Activated CD8-positive, alpha-beta memory T cell treated with anti-CD3 and anti-CD28 coated beads, Interleukin-2, amount 10 ng/mL, durations not matched to agents 7 days and 5 days (primary cell): Measurements from ENCODE around the gene C6orf58. TPM values are rescaled to one million over a fixed set of nuclear protein-coding genes. Genes with fewer than 3 reads are reported as not detected.

Experiments used
- ATAC-seq: fragments of 150-1000 bp; cut with Tn5 transposase; one replicate; pipeline ENCODE4 v1.10.0; 2021; ENCODE audit warnings: moderate library complexity
- CTCF ChIA-PET: fragments of 350-600 bp; sonication (Branson Sonifier 250); formaldehyde crosslinking; loops from one replicate; lab custom pipeline; 2021; ENCODE audit warnings: antibody characterized with exemption; lab: Charles Lee
- DNase-seq: peaks from one replicate; pipeline ENCODE4 v3.0.0-alpha.2; 2020
- H3K27ac Mint-ChIP-seq: one replicate; pipeline ENCODE4 v1.8.0; 2021; ENCODE audit warnings: mild to moderate bottlenecking, mixed read lengths
- H3K27me3 Mint-ChIP-seq: one replicate; pipeline ENCODE4 v1.8.0; 2021; ENCODE audit warnings: mixed read lengths
- H3K36me3 Mint-ChIP-seq: one replicate; pipeline ENCODE4 v1.8.0; 2021; ENCODE audit warnings: mild to moderate bottlenecking, mixed read lengths
- H3K4me1 Mint-ChIP-seq: one replicate; pipeline ENCODE4 v1.8.0; 2021; ENCODE audit warnings: mixed read lengths
- H3K4me3 Mint-ChIP-seq: one replicate; pipeline ENCODE4 v1.8.0; 2021; ENCODE audit warnings: mild to moderate bottlenecking, moderate library complexity, mixed read lengths
- H3K9me3 Mint-ChIP-seq: one replicate; pipeline ENCODE4 v1.8.0; 2022; ENCODE audit warnings: low read depth, mixed read lengths
- total RNA-seq, 2 experiments: library from RNA; stranded (reverse); gene quantifications; one replicate each; pipeline ENCODE4 v1.2.3, GENCODE V29; 2021

C6orf58 gene
- not detected for total RNA-seq

- no peaks in the 10 kb centered on the region for H3K36me3 Mint-ChIP-seq
- DNase-seq (no peak), ATAC-seq (no peak)
- no peak within 1 kb of the TSS for H3K27ac Mint-ChIP-seq
- H3K9me3 Mint-ChIP-seq: no peaks in the 10 kb centered on the region
- H3K27me3 Mint-ChIP-seq: peaks cover 15% of the 10 kb centered on the region
- CTCF ChIA-PET: interaction anchor here (1.0 kb wide), 1 partner anchor 31 kb away, joined by 4 read pairs; no protein-coding TSS in a partner anchor
- H3K4me1 Mint-ChIP-seq: peaks cover 9% of the 10 kb centered on the region
- H3K4me3 Mint-ChIP-seq: no peak within 1 kb of the TSS
Measured at GRCh38 chr6:127576874-127577273, at the start of gene C6orf58. C6orf58 (plus strand) TSS chr6:127577174; CDS start chr6:127577186, 12 bp downstream.

- ATAC-seq (no peak), DNase-seq (no peak)
- no peaks in the 10 kb centered on the region for H3K4me1 Mint-ChIP-seq
- H3K4me3 Mint-ChIP-seq: no peak overlapping the region
- H3K36me3 Mint-ChIP-seq: no peaks in the 10 kb centered on the region
- peaks cover 46% of the 10 kb centered on the region for H3K27me3 Mint-ChIP-seq
- H3K27ac Mint-ChIP-seq: no peak overlapping the region
- CTCF ChIA-PET: interaction anchor here (1.0 to 1.3 kb wide), 2 partner anchors 16 to 66 kb away, joined by 4 to 6 read pairs; no protein-coding TSS in a partner anchor
- H3K9me3 Mint-ChIP-seq: no peaks in the 10 kb centered on the region
Measured at GRCh38 chr6:127533011-127533410, 44.0 kb upstream of the C6orf58 start.

- ATAC-seq (no peak), DNase-seq (no peak)
- peaks cover under 1% of the 10 kb centered on the region for H3K4me1 Mint-ChIP-seq
- no peak overlapping the region for H3K4me3 Mint-ChIP-seq
- H3K27ac Mint-ChIP-seq: no peak overlapping the region
- no peaks in the 10 kb centered on the region for H3K9me3 Mint-ChIP-seq
- peaks cover 42% of the 10 kb centered on the region for H3K27me3 Mint-ChIP-seq
- CTCF ChIA-PET: interaction anchor here (1.2 kb wide), 1 partner anchor 17 kb away, joined by 6 read pairs; no protein-coding TSS in a partner anchor
- H3K36me3 Mint-ChIP-seq: no peaks in the 10 kb centered on the region
Measured at GRCh38 chr6:127533736-127534135, 43.2 kb upstream of the C6orf58 start.

- CTCF ChIA-PET: interaction anchor here (0.7 to 5.9 kb wide), 18 partner anchors 9 to 276 kb away, joined by 3 to 65 read pairs (median 5); partner anchors contain the start of genes KIAA0408, MTCL3 and RNF146
- DNase-seq: no peak
- Mint-ChIP-seq H3K9me3 (no peaks in the 10 kb centered on the region), H3K27ac (no peak overlapping the region), H3K4me3 (no peak overlapping the region), H3K27me3 (peaks cover 31% of the 10 kb centered on the region), H3K36me3 (no peaks in the 10 kb centered on the region), H3K4me1 (peaks cover 13% of the 10 kb centered on the region)
- ATAC-seq: peak; percentile 27
Measured at GRCh38 chr6:127538750-127539264, 38.2 kb upstream of the C6orf58 start.

- ATAC-seq (no peak), DNase-seq (no peak)
- Mint-ChIP-seq H3K4me1 (peaks cover 13% of the 10 kb centered on the region), H3K36me3 (no peaks in the 10 kb centered on the region), H3K27me3 (peaks cover 27% of the 10 kb centered on the region), H3K9me3 (no peaks in the 10 kb centered on the region), H3K27ac (no peak overlapping the region), H3K4me3 (no peak overlapping the region)
- CTCF ChIA-PET: interaction anchor here (0.7 to 5.9 kb wide), 15 partner anchors 9 to 277 kb away, joined by 3 to 65 read pairs (median 7); partner anchors contain the start of genes KIAA0408, MTCL3 and RNF146
Measured at GRCh38 chr6:127539272-127539671, 37.7 kb upstream of the C6orf58 start.

- Mint-ChIP-seq H3K4me1 (peaks cover 3% of the 10 kb centered on the region), H3K4me3 (no peak overlapping the region), H3K27me3 (peaks cover 27% of the 10 kb centered on the region), H3K36me3 (no peaks in the 10 kb centered on the region), H3K27ac (no peak overlapping the region), H3K9me3 (no peaks in the 10 kb centered on the region)
- DNase-seq (no peak), ATAC-seq (no peak)
- CTCF ChIA-PET: interaction anchor here (0.9 to 1.9 kb wide), 2 partner anchors 30 to 281 kb away, joined by 3 to 4 read pairs; partner anchors contain the start of gene RNF146
Measured at GRCh38 chr6:127547215-127547614, 29.8 kb upstream of the C6orf58 start.

GRCh38 chr6:127547904-127548649 is 28.9 kb upstream of the C6orf58 start:
- ATAC-seq (no peak), DNase-seq (no peak)
- Mint-ChIP-seq H3K4me3 (no peak overlapping the region), H3K4me1 (no peaks in the 10 kb centered on the region), H3K27me3 (peaks cover 30% of the 10 kb centered on the region), H3K9me3 (no peaks in the 10 kb centered on the region), H3K27ac (no peak overlapping the region), H3K36me3 (no peaks in the 10 kb centered on the region)
- CTCF ChIA-PET: interaction anchor here (1.0 to 1.8 kb wide), 7 partner anchors 10 to 1704 kb away, joined by 3 to 5 read pairs (median 3); partner anchors contain the start of gene MTCL3

GRCh38 chr6:127550403-127550802 is 26.6 kb upstream of the C6orf58 start:
- peaks cover 27% of the 10 kb centered on the region for H3K27me3 Mint-ChIP-seq
- H3K4me1 Mint-ChIP-seq: no peaks in the 10 kb centered on the region
- CTCF ChIA-PET: no interaction called here
- no peak overlapping the region for H3K27ac Mint-ChIP-seq
- no peak for DNase-seq
- ATAC-seq: no peak
- H3K9me3 Mint-ChIP-seq: no peaks in the 10 kb centered on the region
- no peak overlapping the region for H3K4me3 Mint-ChIP-seq
- no peaks in the 10 kb centered on the region for H3K36me3 Mint-ChIP-seq

GRCh38 chr6:127554435-127555006 is 22.5 kb upstream of the C6orf58 start:
- peaks cover 24% of the 10 kb centered on the region for H3K27me3 Mint-ChIP-seq
- H3K27ac Mint-ChIP-seq: no peak overlapping the region
- peak; percentile 65 for ATAC-seq
- no peaks in the 10 kb centered on the region for H3K4me1 Mint-ChIP-seq
- DNase-seq: peak; percentile 50
- no peak overlapping the region for H3K4me3 Mint-ChIP-seq
- H3K36me3 Mint-ChIP-seq: no peaks in the 10 kb centered on the region
- CTCF ChIA-PET: interaction anchor here (1.1 kb wide), 1 partner anchor 962 kb away, joined by 3 read pairs; no protein-coding TSS in a partner anchor
- no peaks in the 10 kb centered on the region for H3K9me3 Mint-ChIP-seq

GRCh38 chr6:127561660-127562059 is 15.3 kb upstream of the C6orf58 start:
- no peak for DNase-seq
- Mint-ChIP-seq H3K36me3 (no peaks in the 10 kb centered on the region), H3K4me1 (no peaks in the 10 kb centered on the region), H3K9me3 (no peaks in the 10 kb centered on the region), H3K27ac (no peak overlapping the region), H3K27me3 (peaks cover 22% of the 10 kb centered on the region), H3K4me3 (no peak overlapping the region)
- no peak for ATAC-seq
- CTCF ChIA-PET: no interaction called here

- H3K9me3 Mint-ChIP-seq: no peaks in the 10 kb centered on the region
- CTCF ChIA-PET: no interaction called here
- H3K4me3 Mint-ChIP-seq: no peak overlapping the region
- peaks cover 19% of the 10 kb centered on the region for H3K27me3 Mint-ChIP-seq
- H3K36me3 Mint-ChIP-seq: no peaks in the 10 kb centered on the region
- DNase-seq (no peak), ATAC-seq (no peak)
- no peak overlapping the region for H3K27ac Mint-ChIP-seq
- no peaks in the 10 kb centered on the region for H3K4me1 Mint-ChIP-seq
Measured at GRCh38 chr6:127564761-127565160, 12.2 kb upstream of the C6orf58 start.

- Mint-ChIP-seq H3K27ac (no peak overlapping the region), H3K27me3 (peaks cover 14% of the 10 kb centered on the region), H3K4me3 (no peak overlapping the region), H3K9me3 (no peaks in the 10 kb centered on the region), H3K4me1 (peaks cover 6% of the 10 kb centered on the region), H3K36me3 (no peaks in the 10 kb centered on the region)
- ATAC-seq (no peak), DNase-seq (no peak)
- CTCF ChIA-PET: no interaction called here
Measured at GRCh38 chr6:127566119-127566518, 10.9 kb upstream of the C6orf58 start.

- no peak for ATAC-seq
- H3K4me1 Mint-ChIP-seq: peaks cover 10% of the 10 kb centered on the region
Measured at GRCh38 chr6:127566651-127567050, 10.3 kb upstream of the C6orf58 start.

More at GRCh38 chr6:127566651-127567050, 10.3 kb upstream of the C6orf58 start:
- Mint-ChIP-seq H3K36me3 (no peaks in the 10 kb centered on the region), H3K27me3 (peaks cover 9% of the 10 kb centered on the region), H3K27ac (no peak overlapping the region), H3K9me3 (no peaks in the 10 kb centered on the region), H3K4me3 (no peak overlapping the region)
- no peak for DNase-seq
- CTCF ChIA-PET: interaction anchor here (0.7 kb wide), 1 partner anchor 9 kb away, joined by 3 read pairs; no protein-coding TSS in a partner anchor
